8988T (cell line): ENCODE data around the gene NHSL2.
"Not testable (repeated sequence)": the region's sequence is repeated elsewhere in the genome, so short reads cannot be mapped to it uniquely, and the experiment has no call there.

ENCODE experiments used
- DNase-seq: peaks from one replicate; pipeline ENCODE4 v3.0.0; 2011

NHSL2 gene

DNA sequence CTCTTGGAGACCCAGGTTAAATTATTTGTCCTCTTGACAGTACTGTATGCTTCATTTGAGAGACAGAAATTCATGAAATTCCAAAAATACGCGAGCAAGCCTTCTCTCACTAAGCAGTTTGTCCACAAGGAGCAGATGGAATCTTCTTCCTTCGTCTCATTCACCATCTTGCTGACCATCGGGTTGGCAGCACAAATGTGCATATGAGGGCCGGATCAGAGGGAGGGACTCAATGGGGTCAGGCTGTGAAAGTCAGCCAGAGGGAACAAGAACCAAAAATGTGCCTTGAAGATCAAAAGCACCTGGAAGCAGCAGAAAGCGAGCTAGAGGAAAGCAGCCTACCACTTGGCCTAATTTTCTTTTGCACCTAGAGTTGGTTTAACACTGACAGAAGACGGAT, 16.4 kb downstream of the NHSL2 start:
- no peak for DNase-seq

DNA sequence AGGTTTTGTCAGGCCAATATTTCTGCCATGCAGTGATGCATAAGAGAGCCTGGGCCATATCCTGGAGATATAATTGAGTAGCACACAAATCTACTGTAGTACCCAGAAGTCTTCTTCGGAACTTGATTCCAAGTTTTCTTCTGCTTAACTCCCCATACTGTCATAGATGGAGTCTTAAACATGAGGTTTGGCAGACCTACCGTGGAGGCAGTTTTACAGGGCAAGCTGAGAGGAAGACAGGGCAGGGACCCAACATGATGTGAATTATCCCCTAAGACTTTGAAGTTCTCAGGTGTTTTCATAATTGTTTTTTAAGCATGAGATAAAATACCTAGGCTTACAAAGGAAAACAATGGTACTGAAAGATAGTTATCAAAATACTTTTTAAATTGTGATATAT, 18.2 kb downstream of the NHSL2 start:
- no peak for DNase-seq

DNA sequence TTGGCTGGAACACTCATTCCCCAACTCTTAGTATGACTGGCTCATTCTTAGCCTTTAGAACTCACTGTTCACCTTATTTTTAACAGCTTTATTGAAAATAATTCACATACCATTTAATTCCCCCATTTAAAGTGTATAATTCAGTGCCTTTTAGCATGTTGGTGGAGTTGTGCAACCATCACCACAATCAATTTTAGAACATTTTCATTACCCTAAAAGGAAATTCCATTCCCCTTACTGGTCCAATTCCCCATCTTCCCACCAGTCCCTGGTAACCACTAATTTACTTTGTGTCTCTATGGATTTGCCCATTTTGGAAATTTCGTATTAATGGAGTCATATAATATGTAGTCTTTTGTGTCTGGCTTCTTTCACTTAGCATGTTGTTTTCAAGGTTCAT, 19.7 kb downstream of the NHSL2 start:
- DNase-seq, result no peak

DNA sequence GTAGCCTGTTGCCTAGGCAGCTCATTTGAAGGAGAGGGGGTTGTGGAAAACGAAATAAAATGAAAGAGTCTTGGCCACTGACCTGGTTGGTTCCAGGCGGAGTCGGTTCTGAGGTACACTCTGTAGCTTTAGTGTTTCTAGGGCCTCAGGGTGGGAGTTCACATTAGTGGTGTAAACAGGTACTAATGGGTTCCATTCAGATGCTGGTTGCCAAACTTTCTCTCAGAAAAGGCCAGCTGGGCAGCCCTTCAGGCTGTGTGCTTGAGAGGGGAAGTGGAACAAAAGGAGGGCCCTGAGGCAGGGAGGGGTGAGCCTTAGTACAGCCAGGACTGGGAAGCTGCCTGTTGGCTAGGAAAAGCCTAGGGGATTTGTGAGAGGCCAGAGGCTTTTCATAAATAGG, 24.8 kb downstream of the NHSL2 start:
- DNase-seq, result no peak

DNA sequence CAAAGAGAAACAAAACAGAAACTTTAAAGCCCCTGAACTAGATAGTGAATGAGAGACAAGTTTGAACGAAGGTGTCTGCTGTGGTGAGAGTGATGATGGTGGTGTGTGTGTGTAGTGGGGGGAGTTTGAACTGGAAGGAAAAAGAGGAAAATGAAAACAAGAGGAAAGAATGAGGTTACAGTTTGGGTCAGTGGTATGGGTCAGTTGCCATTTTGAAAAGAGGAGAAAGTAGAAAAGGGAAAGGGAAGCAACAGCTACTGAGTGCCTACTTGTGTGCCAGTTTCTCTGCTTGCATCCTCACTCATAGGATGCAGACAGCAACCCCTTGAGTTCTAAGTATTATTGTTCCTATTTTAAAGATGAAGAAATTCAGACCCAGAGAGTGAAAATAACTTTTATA, 26.0 kb downstream of the NHSL2 start:
- DNase-seq, result no peak

DNA sequence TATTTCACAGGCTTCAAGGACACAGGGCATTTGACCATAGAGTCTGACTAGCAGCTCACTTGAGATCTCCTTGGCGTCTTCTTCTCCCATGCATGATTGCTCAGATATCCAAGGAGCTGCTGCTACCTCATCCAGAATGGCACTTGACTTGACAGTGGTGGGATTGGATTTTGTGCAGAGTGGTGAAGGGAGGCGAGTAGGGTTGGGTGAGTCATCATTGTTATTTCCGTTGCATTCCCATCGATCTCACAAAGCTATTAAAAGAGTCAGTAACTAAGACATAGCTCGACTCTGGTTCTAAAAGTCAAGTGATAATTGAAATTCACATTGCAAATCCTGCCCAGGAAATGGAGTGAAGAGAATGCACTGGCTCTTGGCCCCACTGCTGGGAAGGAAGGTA, 27.7 kb downstream of the NHSL2 start:
- no peak for DNase-seq

DNA sequence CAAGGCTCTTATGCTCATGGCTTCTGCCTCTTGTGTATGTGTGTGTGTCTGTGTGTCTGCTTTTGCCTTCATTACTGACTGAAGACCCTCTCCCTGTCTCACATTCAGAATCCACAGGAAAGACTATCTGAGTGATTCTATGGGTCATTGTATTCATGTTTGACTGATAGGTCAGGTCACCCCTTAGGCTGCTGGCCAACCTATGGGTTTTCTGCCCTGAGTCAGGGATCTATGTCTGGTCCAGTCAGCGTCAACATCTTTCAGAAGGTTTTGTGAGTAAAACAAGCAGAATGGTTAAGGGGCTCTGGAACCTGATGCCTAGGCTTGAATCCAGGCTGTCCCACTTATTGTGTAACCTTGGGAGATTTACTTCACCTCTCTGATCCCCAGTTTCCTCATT, 30.5 kb downstream of the NHSL2 start:
- DNase-seq, result no peak

DNA sequence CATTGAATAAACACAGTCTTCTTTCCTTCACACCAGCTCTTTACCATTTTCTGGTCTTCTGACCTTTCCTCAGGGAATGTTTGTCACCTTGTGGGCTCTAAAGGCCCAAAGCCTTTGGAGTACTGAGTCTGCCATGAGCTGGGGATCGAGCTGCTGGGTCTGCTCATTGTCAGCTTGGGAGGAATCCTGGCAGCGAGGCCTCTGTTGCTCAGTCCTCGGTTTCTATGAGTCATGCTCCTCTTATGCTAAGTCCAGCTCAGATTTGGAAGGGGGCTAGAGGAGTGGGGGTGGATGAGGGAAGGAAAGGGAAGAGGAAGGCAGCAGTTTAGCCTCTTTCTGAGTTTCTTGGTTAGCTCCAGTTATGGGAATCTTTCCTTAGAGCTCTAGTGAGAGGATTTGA, 31.1 kb downstream of the NHSL2 start:
- no peak for DNase-seq

DNA sequence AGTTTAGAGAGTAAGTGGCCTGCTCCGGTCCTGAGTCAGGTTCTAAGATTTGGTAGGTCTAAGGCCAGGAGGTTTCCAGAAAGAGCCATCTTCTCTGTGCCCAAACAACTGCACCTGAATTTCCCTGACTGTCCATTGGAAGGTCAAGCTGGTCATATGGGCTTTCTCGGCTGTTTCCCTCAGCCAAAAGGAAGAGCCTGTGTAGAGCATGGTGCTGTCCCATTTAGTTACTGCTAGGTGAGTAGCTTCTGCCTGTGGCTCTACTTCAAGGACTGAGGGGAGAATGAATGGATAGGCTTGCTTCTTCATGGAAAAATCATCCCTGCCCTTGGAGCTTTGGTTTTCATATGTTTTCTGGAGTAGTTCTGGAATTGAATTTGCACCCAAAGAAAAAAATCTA, 33.7 kb downstream of the NHSL2 start:
- no peak for DNase-seq

DNA sequence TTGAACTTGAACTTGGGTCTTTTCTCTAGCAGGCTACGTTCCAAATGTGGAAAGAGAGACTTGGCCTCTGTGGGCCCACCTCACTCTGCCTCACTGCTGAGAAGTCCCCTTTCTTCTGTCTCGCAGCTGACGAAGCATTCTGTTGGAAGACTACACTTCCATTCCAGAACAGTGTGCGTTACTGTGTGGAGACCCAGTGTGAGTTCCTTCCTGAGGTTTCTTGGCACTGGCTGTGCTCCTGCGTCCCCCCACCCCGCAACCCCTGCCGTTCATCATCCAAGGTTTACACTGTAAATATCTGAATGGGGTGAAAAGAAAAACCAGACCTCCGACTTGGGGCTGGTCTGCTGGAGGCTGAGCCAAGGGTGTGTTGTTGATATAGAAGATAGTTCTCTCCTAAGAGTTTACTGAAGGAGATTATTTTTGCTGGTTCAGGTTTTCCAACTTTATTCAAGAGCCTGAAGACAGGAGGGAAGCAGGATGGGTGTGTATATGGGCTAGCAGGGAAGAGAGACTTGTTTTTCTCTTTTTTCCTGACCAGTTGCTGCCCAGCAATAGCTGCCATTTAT, 34.7 kb downstream of the NHSL2 start:
- DNase-seq, result no peak

DNA sequence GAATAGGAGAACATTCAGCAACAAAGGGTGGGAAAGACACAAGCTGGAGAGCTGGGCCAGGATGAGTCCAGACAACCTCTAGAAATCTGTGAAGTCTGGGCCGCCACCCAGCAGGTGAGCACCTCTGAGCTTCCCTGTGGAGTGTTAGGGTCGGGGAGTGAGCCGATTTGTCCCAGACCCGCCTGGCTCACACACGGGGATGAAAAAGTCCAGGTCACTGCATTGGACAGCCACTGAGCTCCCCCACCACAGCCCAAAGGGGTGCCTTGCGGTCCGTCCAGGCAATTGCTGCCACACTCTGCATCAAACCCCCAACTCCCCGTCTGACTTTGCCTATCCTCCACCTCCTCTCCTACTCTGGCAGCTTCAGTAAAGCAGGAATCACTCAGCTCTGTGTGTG, 38.7 kb downstream of the NHSL2 start:
- DNase-seq, result no peak

DNA sequence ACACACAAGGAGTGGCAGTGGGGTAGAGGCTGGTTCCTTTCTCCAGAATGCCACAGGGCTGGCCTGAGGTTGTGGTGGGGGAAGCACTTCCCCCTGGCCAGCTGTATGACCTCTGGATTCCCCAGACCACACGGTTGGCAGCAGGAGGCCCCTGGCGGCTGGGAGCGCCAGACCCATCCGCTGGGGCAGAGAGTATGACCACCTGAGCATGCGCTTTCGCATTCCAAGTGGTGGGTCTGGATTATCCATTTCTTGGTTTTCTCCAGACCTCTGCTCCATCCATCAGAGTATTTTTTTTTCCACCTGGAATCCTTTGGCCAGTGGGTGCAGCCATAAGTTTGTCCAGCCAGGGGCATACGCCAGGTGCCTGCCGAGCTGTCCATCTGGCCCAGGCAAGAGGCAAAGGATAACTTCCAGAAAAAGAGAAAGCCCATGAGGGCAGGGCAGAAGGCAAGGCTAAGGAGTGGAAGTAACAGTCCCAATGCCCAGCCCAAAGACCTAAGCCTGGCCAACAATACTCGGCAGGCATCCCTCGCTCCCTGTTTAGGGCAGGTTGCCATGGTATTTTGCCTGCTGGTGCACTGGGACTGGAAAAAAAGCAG, 39.3 kb downstream of the NHSL2 start:
- no peak for DNase-seq

DNA sequence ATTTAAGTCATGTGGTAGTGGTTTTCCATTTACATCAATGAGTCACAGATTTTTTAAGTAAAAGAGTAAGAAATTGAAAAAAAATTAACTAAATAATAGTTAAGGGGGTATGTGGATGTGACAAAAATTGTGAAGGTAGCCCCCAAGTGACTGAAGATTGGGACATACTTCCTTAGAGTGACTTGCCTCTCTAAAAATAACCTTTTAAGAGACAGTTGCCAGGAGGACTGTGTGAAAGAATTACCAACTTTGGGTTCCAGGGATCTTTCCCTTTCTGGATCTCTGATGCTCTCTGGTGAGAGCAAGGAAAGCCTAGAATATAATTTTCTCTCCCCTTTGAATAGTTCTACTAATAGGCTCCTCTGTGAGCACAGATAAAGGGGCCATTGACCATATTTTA, 42.7 kb downstream of the NHSL2 start:
- DNase-seq, result no peak

DNA sequence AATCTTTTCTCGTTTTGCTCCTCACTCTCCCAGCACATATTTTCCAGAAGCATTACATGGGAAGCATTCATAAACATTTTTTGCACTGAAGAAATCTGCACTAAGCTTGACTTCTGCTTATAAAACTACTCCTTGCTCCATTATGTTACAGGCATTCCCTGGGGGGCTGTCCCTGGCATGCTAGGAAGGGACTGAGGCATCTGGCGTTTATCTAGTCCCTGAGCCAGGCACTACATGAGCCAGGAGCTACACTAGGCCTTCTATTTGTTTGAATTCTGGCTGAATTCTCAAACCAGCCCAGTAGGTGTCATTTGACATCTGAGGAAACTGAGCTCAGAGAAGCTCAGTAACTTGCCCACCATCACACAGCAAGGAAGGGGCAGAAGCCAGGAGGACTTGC, 43.3 kb downstream of the NHSL2 start:
- no peak for DNase-seq

DNA sequence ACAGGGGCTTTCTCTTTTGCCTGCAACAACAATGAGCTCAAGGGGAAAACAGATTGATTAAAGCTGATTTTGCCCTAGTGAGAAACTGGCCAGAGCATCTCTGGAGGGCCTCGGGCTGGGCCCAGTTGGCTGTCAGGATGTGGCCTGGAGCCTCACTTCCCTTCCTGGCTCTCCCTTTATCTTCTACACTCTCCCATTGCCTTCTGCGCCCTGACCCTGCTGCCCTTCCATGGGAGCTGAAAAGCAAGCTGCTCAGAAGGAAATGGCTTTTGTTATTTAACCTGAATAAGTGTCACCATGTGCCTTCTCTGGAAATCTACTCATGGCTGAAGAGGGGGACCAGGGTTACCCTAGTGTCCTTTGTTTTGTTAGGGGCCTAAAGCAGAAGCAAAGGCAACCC, 43.8 kb downstream of the NHSL2 start:
- no peak for DNase-seq

DNA sequence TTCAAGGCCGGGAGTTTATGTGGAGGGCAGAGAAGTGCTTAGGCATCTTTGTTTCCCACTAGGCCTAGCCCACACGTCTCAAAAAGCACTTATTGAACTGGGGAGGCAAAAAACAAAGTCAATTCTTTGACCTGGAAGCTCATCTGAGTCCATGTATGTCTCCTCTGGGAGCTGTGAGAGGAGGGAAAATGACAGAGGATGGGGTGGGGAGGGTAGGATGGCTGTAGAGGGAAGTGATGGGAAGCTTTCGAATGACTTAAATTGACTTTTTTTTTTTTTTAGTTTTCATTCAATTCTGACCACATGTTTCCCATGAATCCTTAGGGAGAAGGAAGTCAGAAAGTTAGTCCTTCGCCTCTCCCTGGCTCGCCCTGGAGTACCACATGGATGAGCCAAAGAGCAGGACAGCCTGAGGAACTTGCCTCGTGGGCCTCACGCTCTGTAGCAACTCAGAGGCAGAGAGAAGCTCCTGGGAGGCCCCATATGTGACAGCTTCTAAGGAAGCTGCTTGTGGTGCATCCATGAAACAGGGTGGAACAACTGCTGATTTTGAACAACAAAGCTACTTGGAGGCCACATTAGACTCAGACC, 45.0 kb downstream of the NHSL2 start:
- DNase-seq, result no peak

DNA sequence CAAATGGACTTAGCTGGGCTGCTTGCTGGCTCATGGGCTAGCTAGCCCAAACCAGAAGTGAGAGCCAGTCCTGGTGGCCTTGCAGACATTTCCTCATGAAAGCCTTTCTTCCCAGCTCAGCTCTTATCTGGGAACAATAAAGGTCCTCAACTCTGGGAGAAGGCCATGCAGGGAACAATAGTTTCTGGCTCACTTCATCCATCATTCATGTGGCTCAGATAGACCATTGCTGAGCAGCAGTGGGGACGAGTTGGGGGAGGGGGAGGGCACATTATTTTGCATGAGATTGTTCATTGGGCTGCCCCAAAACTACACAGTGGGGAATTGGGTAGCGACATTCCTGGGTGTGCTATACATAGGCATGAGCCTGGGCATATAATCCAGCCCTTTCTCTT, 47.6 kb downstream of the NHSL2 start:
- no peak for DNase-seq

DNA sequence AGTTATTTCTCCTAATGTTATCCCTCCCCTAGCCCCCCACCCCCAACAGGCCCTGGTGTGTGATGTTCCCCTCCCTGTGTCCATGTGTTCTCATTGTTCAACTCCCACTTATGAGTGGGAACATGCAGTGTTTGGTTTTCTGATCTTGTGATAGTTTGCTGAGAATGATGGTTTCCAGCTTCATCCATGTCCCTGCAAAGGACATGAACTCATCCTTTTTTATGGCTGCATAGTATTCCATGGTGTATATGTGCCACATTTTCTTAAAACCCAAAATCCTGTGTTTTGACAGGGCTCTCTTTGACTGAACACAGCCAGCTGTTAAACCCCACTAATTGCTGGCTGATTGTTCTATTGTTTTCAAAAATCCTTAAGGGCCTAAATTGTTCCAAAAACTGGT, 53.5 kb downstream of the NHSL2 start:
- not testable (repeated sequence) for DNase-seq

DNA sequence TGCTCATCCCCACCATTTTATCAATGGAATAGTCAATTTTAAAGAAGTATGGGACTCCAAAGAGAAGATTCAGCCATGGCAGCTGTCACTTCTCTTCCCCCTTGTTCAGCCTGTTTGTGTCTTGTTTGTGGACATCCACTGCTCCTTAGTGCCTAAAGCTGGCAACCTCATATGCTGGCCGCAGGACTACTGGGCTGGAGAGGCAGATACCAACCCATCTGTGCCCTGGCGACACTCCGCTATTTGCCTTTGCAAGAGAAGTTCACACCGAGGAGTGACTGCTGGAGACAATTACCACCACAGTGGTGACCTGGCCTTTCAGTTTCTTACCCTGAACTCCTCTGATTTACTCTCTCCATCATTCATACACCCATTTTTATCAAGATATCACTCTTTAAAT, 64.3 kb downstream of the NHSL2 start:
- no peak for DNase-seq

DNA sequence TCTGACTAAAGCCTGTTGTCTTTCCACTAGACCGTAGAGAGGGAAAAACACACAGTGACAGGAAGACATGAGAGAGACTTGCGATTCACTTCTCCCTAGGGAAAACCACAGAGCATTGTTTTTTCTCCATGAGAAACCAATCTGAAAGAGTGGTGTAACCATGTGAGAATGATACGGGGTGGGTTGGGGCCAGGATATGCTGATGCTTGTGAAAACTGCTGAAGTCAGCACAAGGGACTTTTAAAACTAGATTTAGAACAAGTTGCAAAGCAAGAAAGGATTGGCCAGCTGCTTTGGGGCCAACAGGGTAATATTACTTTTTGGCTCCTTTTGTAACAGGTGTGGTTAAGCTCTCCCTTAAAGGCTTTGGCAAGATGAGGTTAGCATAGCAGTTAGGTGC, 66.1 kb downstream of the NHSL2 start:
- DNase-seq, result no peak

DNA sequence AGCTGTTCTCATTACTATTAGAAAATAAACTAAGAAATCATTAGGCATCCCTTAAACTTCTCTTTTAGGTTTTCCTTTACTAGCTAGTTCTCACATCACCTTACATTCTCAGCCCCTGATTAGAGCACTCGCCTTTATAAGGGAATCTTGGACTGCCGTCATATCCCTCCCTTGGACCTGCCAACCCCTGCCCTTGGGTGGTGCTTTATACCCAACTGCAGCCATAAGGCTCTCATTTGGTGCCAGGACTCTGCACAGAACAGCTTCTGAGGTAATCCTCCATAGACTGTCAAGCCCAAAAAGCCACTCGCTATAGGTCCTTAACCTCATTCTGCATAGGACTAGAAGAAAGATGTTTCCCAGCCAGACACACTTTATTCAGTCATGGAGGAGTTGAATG, 67.5 kb downstream of the NHSL2 start:
- DNase-seq, result no peak

DNA sequence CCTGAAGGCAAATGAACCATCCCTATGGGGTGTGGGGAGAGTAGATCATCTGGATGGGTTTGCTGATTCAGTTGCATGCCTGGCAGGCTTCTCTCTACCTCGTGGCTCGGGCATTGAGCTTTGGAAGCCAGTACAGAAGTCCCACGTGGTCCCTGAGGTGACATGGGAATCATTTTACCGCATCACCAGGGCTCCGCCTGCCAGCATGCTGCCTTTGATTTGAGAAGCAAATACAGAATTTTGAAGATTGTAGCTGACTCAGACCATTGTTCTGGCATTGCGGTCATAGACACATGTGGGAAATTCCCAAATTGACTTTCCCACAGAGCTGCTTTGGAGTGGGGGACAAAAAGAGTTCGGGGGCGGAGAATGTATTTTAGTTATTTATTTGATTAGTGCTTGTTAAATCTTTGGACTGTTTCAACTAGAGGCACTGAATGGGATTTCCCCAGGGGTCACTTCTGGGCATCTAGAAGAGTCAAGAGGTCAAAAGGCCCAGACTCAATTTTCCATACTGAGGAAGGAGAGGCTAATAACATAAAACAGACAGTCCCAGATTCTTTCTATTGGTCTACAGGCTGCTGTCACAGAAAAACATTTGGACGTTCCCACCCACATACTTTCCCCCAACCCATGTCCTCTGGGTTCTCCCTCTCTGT, 79.3 kb downstream of the NHSL2 start:
- DNase-seq, result no peak

DNA sequence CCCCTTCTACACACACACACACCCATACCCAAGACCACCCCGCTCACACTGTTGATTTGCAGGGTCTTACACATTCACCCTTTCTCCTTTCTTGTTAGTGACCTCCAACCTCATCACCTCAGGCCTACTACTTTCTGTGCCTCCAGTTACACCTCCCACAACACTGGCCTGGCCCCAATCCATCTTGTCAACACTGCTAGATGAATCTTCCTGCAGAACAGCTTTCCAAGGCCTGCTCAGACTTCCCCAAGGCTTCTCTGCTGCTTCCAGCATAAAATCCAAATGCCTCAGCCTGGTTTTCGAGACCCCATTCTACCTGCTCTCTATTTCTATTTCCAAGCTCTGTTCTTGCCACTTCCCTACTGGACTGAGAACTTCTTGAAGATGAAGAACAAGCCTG, 79.9 kb downstream of the NHSL2 start:
- no peak for DNase-seq

DNA sequence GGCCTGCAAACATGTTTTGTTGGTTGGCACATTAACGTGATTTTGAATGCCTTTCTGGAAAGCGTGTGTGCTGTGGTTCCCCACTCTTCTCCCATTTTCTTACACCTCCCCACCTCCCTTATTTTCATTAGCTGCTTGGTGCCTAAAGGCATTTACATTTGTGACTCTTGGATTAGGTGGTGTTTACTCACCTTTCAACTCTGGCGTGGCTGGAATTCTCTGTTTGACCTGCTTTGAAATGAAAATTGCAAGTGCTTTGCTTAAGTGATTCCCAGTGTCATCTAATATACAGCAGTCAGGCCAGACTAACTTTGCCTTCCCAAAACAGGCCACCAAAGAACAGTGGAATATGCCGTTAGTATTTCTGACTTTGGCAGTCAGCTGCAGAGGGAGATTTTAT, 80.5 kb downstream of the NHSL2 start:
- no peak for DNase-seq

DNA sequence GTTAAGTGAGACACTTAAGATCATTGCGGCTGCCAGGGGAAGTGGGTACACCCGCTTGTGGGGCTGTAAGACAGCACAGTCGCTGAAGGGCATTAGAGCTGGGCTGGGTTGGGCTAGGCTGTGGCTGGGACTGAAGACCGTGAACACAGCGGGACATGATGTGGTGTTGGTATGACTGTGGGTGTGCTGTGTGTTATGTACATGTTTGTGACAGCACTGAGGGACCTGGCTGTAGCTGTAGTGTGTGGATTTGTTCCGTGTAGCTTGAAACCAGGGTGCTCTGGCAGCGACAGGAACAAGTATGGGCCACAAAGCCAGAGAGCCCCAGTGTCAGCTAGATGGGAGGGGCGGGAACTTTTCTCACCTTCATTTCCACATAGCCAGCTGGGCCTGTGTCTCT, 82.1 kb downstream of the NHSL2 start:
- no peak for DNase-seq
